DOHH2 (cell line): ENCODE measurements around the gene STOML1.
"Not testable (repeated sequence)": the region's sequence is repeated elsewhere in the genome, so short reads cannot be mapped to it uniquely, and the experiment has no call there.

Source experiments
- CTCF ChIP-seq: fragments of 200-600 bp; sonication (generic); IDR thresholded peaks from one replicate; pipeline ENCODE4 v1.5.1; 2014; ENCODE audit warnings: antibody characterized with exemption, mild to moderate bottlenecking, low read depth, low read length; ENCODE audit not compliant: poor library complexity, severe bottlenecking
- EZH2phosphoT487 ChIP-seq: fragments of 200-600 bp; sonication (generic); IDR thresholded peaks from 2 replicates; pipeline ENCODE4 v1.6.1; 2017; ENCODE audit warnings: borderline replicate concordance, mild to moderate bottlenecking, antibody characterized with exemption, low read length, moderate library complexity, mixed read lengths

DNA sequence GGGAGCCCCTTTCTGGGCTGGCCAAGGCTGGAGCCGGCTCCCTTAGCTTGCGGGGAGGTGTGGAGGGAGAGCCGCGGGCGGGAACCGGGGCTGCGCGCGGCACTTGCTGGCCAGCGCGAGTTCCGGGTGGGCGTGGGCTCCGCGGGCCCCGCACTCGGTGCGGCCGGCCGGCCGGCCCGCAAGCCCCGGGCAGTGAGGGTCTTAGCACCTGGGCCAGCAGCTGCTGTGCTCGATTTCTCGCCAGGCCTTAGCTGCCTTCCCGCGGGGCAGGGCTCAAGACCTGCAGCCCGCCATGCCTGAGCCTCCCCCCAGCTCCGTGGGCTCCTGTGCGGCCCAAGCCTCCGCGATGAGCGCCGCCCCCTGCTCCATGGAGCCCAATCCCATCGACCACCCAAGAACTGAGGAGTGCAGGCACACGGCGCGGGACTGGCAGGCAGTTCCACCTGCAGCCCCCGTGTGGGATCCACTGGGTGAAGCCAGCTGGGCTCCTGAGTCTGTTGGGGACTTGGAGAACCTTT lies 18.4 kb downstream of the STOML1 start:
- not testable (repeated sequence) for TF ChIP-seq CTCF, EZH2phosphoT487
